ENCODE results near the gene ENTPD8.

ENTPD8 gene

GRCh38 chr9:137431416-137431931 lies 9.7 kb downstream of the ENTPD8 start:
- no peak for DNase-seq (ENCODE audit: low read depth)

- DNase-seq (ENCODE audit: low read depth) = no peak
Measured at GRCh38 chr9:137430723-137431415, 10.3 kb downstream of the ENTPD8 start.

GRCh38 chr9:137429974-137430722 lies 11.0 kb downstream of the ENTPD8 start:
- DNase-seq (ENCODE audit: low read depth) = no peak

GRCh38 chr9:137429546-137429890 lies 11.6 kb downstream of the ENTPD8 start:
- DNase-seq (ENCODE audit: low read depth) = no peak

GRCh38 chr9:137428841-137429545 lies 12.2 kb downstream of the ENTPD8 start:
- no peak for DNase-seq (ENCODE audit: low read depth)

- no peak for DNase-seq (ENCODE audit: low read depth)
Measured at GRCh38 chr9:137428311-137428630, 12.9 kb downstream of the ENTPD8 start.

GRCh38 chr9:137427454-137428310 lies 13.5 kb downstream of the ENTPD8 start:
- no peak for DNase-seq (ENCODE audit: low read depth)

GRCh38 chr9:137426018-137426681 lies 15.0 kb downstream of the ENTPD8 start:
- DNase-seq (ENCODE audit: low read depth) = no peak

- no peak for DNase-seq (ENCODE audit: low read depth)
Measured at GRCh38 chr9:137423514-137424291, 17.5 kb downstream of the ENTPD8 start.

- DNase-seq (ENCODE audit: low read depth) = no peak
Measured at GRCh38 chr9:137422604-137423513, 18.3 kb downstream of the ENTPD8 start, which contains the start of the genes EXD3 and NOXA1. Gene EXD3, minus strand, starts transcription at chr9:137423162. Its CDS starts 27,805 bp downstream, at chr9:137395357. Gene NOXA1, plus strand, starts transcription at chr9:137423393. Its CDS starts 137 bp downstream, at chr9:137423530.

- no peak for DNase-seq (ENCODE audit: low read depth)
Measured at GRCh38 chr9:137421838-137422603, 19.1 kb downstream of the ENTPD8 start.

GRCh38 chr9:137417161-137418021 lies 23.8 kb downstream of the ENTPD8 start:
- DNase-seq (ENCODE audit: low read depth) = no peak

- DNase-seq (ENCODE audit: low read depth) = no peak
Measured at GRCh38 chr9:137416563-137417151, 24.5 kb downstream of the ENTPD8 start.

- DNase-seq (ENCODE audit: low read depth) = no peak
Measured at GRCh38 chr9:137416006-137416562, 25.1 kb downstream of the ENTPD8 start.

- DNase-seq (ENCODE audit: low read depth) = no peak
Measured at GRCh38 chr9:137415451-137415850, 25.7 kb downstream of the ENTPD8 start.

- no peak for DNase-seq (ENCODE audit: low read depth)
Measured at GRCh38 chr9:137412431-137412830, 28.7 kb downstream of the ENTPD8 start.

All from GM04503 (cell line).